K562 (cell line): ENCODE results near the gene BRME1. TPM values are rescaled to one million over a fixed set of nuclear protein-coding genes. Genes with fewer than 3 reads are reported as not detected.

Experiments used
- AFF4 ChIP-seq: sonication (generic); formaldehyde crosslinking; IDR thresholded peaks from 2 replicates; pipeline ENCODE4 v1.8.0; 2023; ENCODE audit warnings: mild to moderate bottlenecking, missing genetic modification reagents
- ATF2 ChIP-seq: sonication (generic); formaldehyde crosslinking; IDR thresholded peaks from 2 replicates; pipeline ENCODE4 v1.8.1; 2022; ENCODE audit warnings: missing genetic modification reagents
- CREB1 ChIP-seq, 2 experiments: sonication (generic) in 1 of 2; formaldehyde crosslinking in 1 of 2; IDR thresholded peaks; 2 replicates each; pipeline versions ENCODE4 v1.6.1 to v1.8.0; 2012 to 2022; ENCODE audit warnings: inconsistent platforms in 1 of 2, mild to moderate bottlenecking in 1 of 2, missing genetic modification reagents in 1 of 2, moderate library complexity in 1 of 2
- CTCFL ChIP-seq: IDR thresholded peaks from 2 replicates; pipeline ENCODE4 v1.6.1; 2011; ENCODE audit warnings: borderline replicate concordance, low read depth, mild to moderate bottlenecking, moderate library complexity, low read length; ENCODE audit not compliant: insufficient read depth, poor library complexity, severe bottlenecking
- ESRRB ChIP-seq: fragments of 250-450 bp; sonication (Bioruptor Pico); IDR thresholded peaks from 2 replicates; pipeline ENCODE4 v1.5.0; 2020; ENCODE audit warnings: mild to moderate bottlenecking, moderate library complexity, borderline replicate concordance
- FOXP4 ChIP-seq: sonication (generic); formaldehyde crosslinking; IDR thresholded peaks from 2 replicates; pipeline ENCODE4 v1.8.0; 2022; ENCODE audit warnings: mild to moderate bottlenecking, missing genetic modification reagents, borderline replicate concordance
- HMG20A ChIP-seq: fragments of 450-650 bp; formaldehyde crosslinking; conservative IDR thresholded peaks from 2 replicates; pipeline ENCODE4 v1.4.0; 2020; ENCODE audit warnings: mild to moderate bottlenecking, mixed read lengths
- HOXB6 ChIP-seq: fragments of 250-450 bp; sonication (Bioruptor Pico); IDR thresholded peaks from 2 replicates; pipeline ENCODE4 v1.5.1; 2022; ENCODE audit warnings: mild to moderate bottlenecking, borderline replicate concordance
- LARP7 ChIP-seq: fragments of 450-650 bp; IDR thresholded peaks from 2 replicates; pipeline ENCODE4 v1.6.1; 2016
- MYNN ChIP-seq, 2 experiments: sonication (generic); formaldehyde crosslinking in 1 of 2; IDR thresholded peaks; 2 replicates each; pipeline versions ENCODE4 v1.5.0 to v1.6.1; 2016 to 2020; ENCODE audit warnings: antibody characterized with exemption in 1 of 2, missing genetic modification reagents in 1 of 2
- NFRKB ChIP-seq: fragments of 450-650 bp; IDR thresholded peaks from 2 replicates; pipeline ENCODE4 v1.6.1; 2016; ENCODE audit warnings: low read depth
- PATZ1 ChIP-seq: fragments of 250-450 bp; sonication (Bioruptor Pico); IDR thresholded peaks from 2 replicates; pipeline ENCODE4 v1.5.0; 2020; ENCODE audit warnings: mild to moderate bottlenecking, borderline replicate concordance
- PHTF2 ChIP-seq: fragments of 250-450 bp; sonication (Bioruptor Pico); IDR thresholded peaks from 2 replicates; pipeline ENCODE4 v1.5.0; 2021; ENCODE audit warnings: mild to moderate bottlenecking
- ZSCAN29 ChIP-seq: fragments of 450-650 bp; IDR thresholded peaks from 2 replicates; pipeline ENCODE4 v1.6.1; 2017
- polyA plus RNA-seq, 8 experiments: library from polyadenylated mRNA; depleted of rRNA in 4 of 8; stranded (reverse) in 5 of 8; unstranded in 3 of 8; fragments of >200 nt; fragmentation: Nextera tagmentation in 2 of 8; fragmentation: Illumina TruSeq in 1 of 8; extraction: Ambion mirVana in 2 of 8; extraction: Trizol in 1 of 8; gene quantifications; 2 replicates each; pipeline versions ENCODE4 v1.2.1 to v1.2.3, GENCODE V29; 2011 to 2014; ENCODE audit warnings: inconsistent platforms in 1 of 8, missing spikeins in 1 of 8
- total RNA-seq, 7 experiments: library from RNA; depleted of rRNA in 6 of 7; stranded (reverse); fragments of >200 nt in 6 of 7; fragmentation: Illumina TruSeq in 2 of 7; extraction: Trizol in 2 of 7; gene quantifications; 2 replicates each; pipeline versions ENCODE4 v1.2.1 to v1.2.3, GENCODE V29; 2011 to 2021; ENCODE audit warnings: low replicate concordance in 1 of 7

The BRME1 gene
- total and polyA plus RNA-seq, 9 of the 15 experiments (the other 6 are each of a cell fraction or from before 2014, with no cell fraction given) = 0.75 to 6.1 (median 3.6) TPM

GRCh38 chr19:13850910-13851733 is 54.8 kb downstream of the BRME1 start (continued):
- TF ChIP-seq LARP7 (no peak), CREB1 (IDR thresholded peaks at IDR 0.05) (no peak), CREB1 (CRISPR knock-in tag; IDR thresholded peaks at IDR 0.05) (0 out of 2 replicates have a peak, but pooled peaks have one; percentile 7), MYNN (IDR thresholded peaks at IDR 0.05) (peak; percentile 77; the same call in 1 of the 2 replicates), MYNN (CRISPR knock-in tag; IDR thresholded peaks at IDR 0.05) (no peak), ESRRB (CRISPR knock-in tag) (no peak), ATF2 (CRISPR knock-in tag) (no peak), HMG20A (0 out of 2 replicates have a peak, but pooled peaks have one; percentile 42), CTCFL (no peak), NFRKB (peak; percentile 48; the same call in 1 of the 2 replicates), ZSCAN29 (no peak), PHTF2 (no peak), PATZ1 (CRISPR knock-in tag) (no peak), FOXP4 (CRISPR knock-in tag) (no peak), HOXB6 (CRISPR knock-in tag) (no peak), AFF4 (CRISPR knock-in tag) (no peak)
